GM23338 (cell line): ENCODE data around the gene MALSU1.

Source experiments
- CREB1 ChIP-seq: fragments of 250-450 bp; sonication (Bioruptor Pico); IDR thresholded peaks from 2 replicates; pipeline ENCODE4 v1.5.0; 2020; ENCODE audit warnings: low read depth, mild to moderate bottlenecking, moderate library complexity
- CTCF ChIP-seq, 2 experiments: fragments of 200-600 bp in 1 of 2; sonication (generic) in 1 of 2; conservative IDR thresholded peaks; 2 replicates each; pipeline versions ENCODE4 v1.5.1 to v1.6.1; 2016 to 2017; ENCODE audit warnings: antibody characterized with exemption in 2 of 2, low read depth in 2 of 2, mild to moderate bottlenecking in 2 of 2, moderate library complexity in 1 of 2
- ETS1 ChIP-seq: IDR thresholded peaks from 2 replicates; pipeline ENCODE4 v1.6.1; 2016; ENCODE audit warnings: antibody characterized with exemption
- EZH2 ChIP-seq: fragments of 200-600 bp; sonication (generic); IDR thresholded peaks from one replicate; pipeline ENCODE4 v1.8.0; 2017; ENCODE audit warnings: antibody characterized with exemption, mild to moderate bottlenecking, low read depth; ENCODE audit not compliant: unreplicated experiment
- EZH2phosphoT487 ChIP-seq: fragments of 200-600 bp; sonication (generic); IDR thresholded peaks from one replicate; pipeline ENCODE4 v1.8.1; 2018; ENCODE audit warnings: antibody characterized with exemption; ENCODE audit not compliant: unreplicated experiment
- JUNB ChIP-seq: IDR thresholded peaks from one replicate; pipeline ENCODE4 v1.6.1; 2016; ENCODE audit warnings: antibody characterized with exemption; ENCODE audit not compliant: unreplicated experiment
- NANOG ChIP-seq: IDR thresholded peaks from 2 replicates; pipeline ENCODE4 v1.6.1; 2016; ENCODE audit warnings: antibody characterized with exemption, borderline replicate concordance
- POLR2AphosphoS5 ChIP-seq: IDR thresholded peaks from 2 replicates; pipeline ENCODE4 v1.6.1; 2016; ENCODE audit warnings: antibody characterized with exemption, low read depth
- REST ChIP-seq: IDR thresholded peaks from one replicate; pipeline ENCODE4 v1.6.1; 2018; ENCODE audit warnings: antibody characterized with exemption; ENCODE audit not compliant: unreplicated experiment
- STAT1 ChIP-seq: IDR thresholded peaks from one replicate; pipeline ENCODE4 v1.6.1; 2016; ENCODE audit warnings: antibody characterized with exemption; ENCODE audit not compliant: unreplicated experiment
- ZNF114 ChIP-seq: fragments of 250-450 bp; sonication (Bioruptor Pico); IDR thresholded peaks from 2 replicates; pipeline ENCODE4 v1.5.0; 2020; ENCODE audit warnings: mild to moderate bottlenecking, moderate library complexity
- ZNF331 ChIP-seq: fragments of 250-450 bp; sonication (Bioruptor Pico); IDR thresholded peaks from 2 replicates; pipeline ENCODE4 v1.5.0; 2020; ENCODE audit warnings: low read depth, mild to moderate bottlenecking, moderate library complexity

- TF ChIP-seq POLR2AphosphoS5 (no peak), CTCF (conservative IDR thresholded peaks at IDR 0.05; ENCODE audit: low read depth in 2 of 2) (no peak), EZH2 (no peak), REST (no peak), STAT1 (no peak), EZH2phosphoT487 (no peak), NANOG (no peak), ZNF331 (no peak), CREB1 (CRISPR knock-in tag) (no peak), JUNB (no peak), ETS1 (no peak), ZNF114 (CRISPR knock-in tag) (no peak)
Measured at GRCh38 chr7:23276947-23277346, 22.2 kb upstream of the MALSU1 start.
